Trophoblast cell (in vitro differentiated cells and primary cell): ENCODE measurements around the gene PSMG3.

ENCODE experiments used
- DNase-seq, 2 donors: peaks; one replicate each; pipeline ENCODE4 v3.0.0-alpha.2; 2016
- H2AFZ ChIP-seq: 2 replicates; pipeline ENCODE4 v1.6.1; 2013; ENCODE audit warnings: low read length, moderate library complexity, mild to moderate bottlenecking; ENCODE audit not compliant: insufficient read depth, poor library complexity
- H2AK5ac ChIP-seq: 2 replicates; pipeline ENCODE4 v1.6.1; 2013; ENCODE audit warnings: mild to moderate bottlenecking, low read length
- H2BK120ac ChIP-seq: 2 replicates; pipeline ENCODE4 v1.6.1; 2013; ENCODE audit warnings: low read length, mild to moderate bottlenecking, moderate library complexity; ENCODE audit not compliant: insufficient read depth, poor library complexity
- H2BK12ac ChIP-seq: 2 replicates; pipeline ENCODE4 v1.6.1; 2013; ENCODE audit warnings: mild to moderate bottlenecking, low read length, moderate library complexity
- H2BK5ac ChIP-seq: 2 replicates; pipeline ENCODE4 v1.6.1; 2013; ENCODE audit warnings: low read length, low read depth, moderate library complexity, mild to moderate bottlenecking; ENCODE audit not compliant: poor library complexity
- H3K14ac ChIP-seq: 2 replicates; pipeline ENCODE4 v1.6.1; 2013; ENCODE audit warnings: mild to moderate bottlenecking, low read length
- H3K18ac ChIP-seq: 2 replicates; pipeline ENCODE4 v1.6.1; 2013; ENCODE audit warnings: mild to moderate bottlenecking, low read length
- H3K23ac ChIP-seq: 2 replicates; pipeline ENCODE4 v1.6.1; 2013; ENCODE audit warnings: low read length
- H3K27ac ChIP-seq: 2 replicates; pipeline ENCODE4 v1.5.1; 2013; ENCODE audit warnings: low read depth, mild to moderate bottlenecking, inconsistent platforms, low read length, moderate library complexity
- H3K27me3 ChIP-seq: 2 replicates; pipeline ENCODE4 v1.6.1; 2013; ENCODE audit warnings: inconsistent platforms, mild to moderate bottlenecking, low read length, moderate library complexity; ENCODE audit not compliant: insufficient read depth
- H3K36me3 ChIP-seq, 2 experiments: 1 replicate in 1 of 2; 2 replicates in 1 of 2; pipeline ENCODE4 v1.6.1; 2013; ENCODE audit warnings: low read length in 2 of 2, mild to moderate bottlenecking in 2 of 2, moderate library complexity in 1 of 2; ENCODE audit not compliant: insufficient read depth in 2 of 2, control insufficient read depth in 1 of 2
- H3K4ac ChIP-seq: 2 replicates; pipeline ENCODE4 v1.6.1; 2013; ENCODE audit warnings: low read depth, mild to moderate bottlenecking, low read length, moderate library complexity
- H3K4me1 ChIP-seq, 2 experiments: 1 replicate in 1 of 2; 2 replicates in 1 of 2; pipeline ENCODE4 v1.6.1; 2013; ENCODE audit warnings: low read length in 2 of 2, mild to moderate bottlenecking in 2 of 2, moderate library complexity in 1 of 2; ENCODE audit not compliant: insufficient read depth in 2 of 2, control insufficient read depth in 1 of 2
- H3K4me2 ChIP-seq: 2 replicates; pipeline ENCODE4 v1.6.1; 2013; ENCODE audit warnings: inconsistent platforms, mild to moderate bottlenecking, low read length, moderate library complexity
- H3K4me3 ChIP-seq: 2 replicates; pipeline ENCODE4 v1.5.1; 2013; ENCODE audit warnings: mild to moderate bottlenecking, low read depth, low read length, inconsistent platforms
- H3K79me1 ChIP-seq: one replicate; pipeline ENCODE4 v1.6.1; 2013; ENCODE audit warnings: low read length
- H3K79me2 ChIP-seq: 2 replicates; pipeline ENCODE4 v1.6.1; 2013; ENCODE audit warnings: low read length, mild to moderate bottlenecking; ENCODE audit not compliant: control insufficient read depth, insufficient read depth, poor library complexity
- H3K9ac ChIP-seq: 2 replicates; pipeline ENCODE4 v1.6.1; 2013; ENCODE audit warnings: mild to moderate bottlenecking, low read length
- H3K9me3 ChIP-seq: 2 replicates; pipeline ENCODE4 v1.6.1; 2013; ENCODE audit warnings: low read depth, mild to moderate bottlenecking, control low read depth, inconsistent platforms, low read length; ENCODE audit not compliant: insufficient read depth
- H4K12ac ChIP-seq: 2 replicates; pipeline ENCODE4 v1.6.1; 2013; ENCODE audit warnings: low read depth, mild to moderate bottlenecking, low read length, moderate library complexity
- H4K8ac ChIP-seq: 2 replicates; pipeline ENCODE4 v1.6.1; 2013; ENCODE audit warnings: low read depth, mild to moderate bottlenecking, low read length, moderate library complexity
- H4K91ac ChIP-seq: one replicate; pipeline ENCODE4 v1.6.1; 2013; ENCODE audit warnings: low read depth, mild to moderate bottlenecking, low read length, moderate library complexity
- WGBS: extraction: QIAGEN DNeasy Blood & Tissue Kit; methylation state at CpG from one replicate; pipeline ENCODE4 v1.1.7; 2013; ENCODE audit warnings: missing lambda C conversion rate; ENCODE audit not compliant: insufficient read length, insufficient coverage; ENCODE audit errors: extremely low coverage; 5-methylcytosine and 5-hydroxymethylcytosine counted together

The PSMG3 gene

GRCh38 chr7:1541431-1542162 is 28.2 kb downstream of the PSMG3 start:
- no peaks in the 10 kb centered on the region for H3K27me3 ChIP-seq
- H4K8ac ChIP-seq = no peak overlapping the region
- no peak overlapping the region for H3K9ac ChIP-seq
- H3K79me1 ChIP-seq = peaks cover 15% of the 10 kb centered on the region
- H3K36me3 ChIP-seq = peaks cover 45 to 51% of the 10 kb centered on the region in 2 experiments
- no peak overlapping the region for H2AFZ ChIP-seq
- no peak overlapping the region for H3K23ac ChIP-seq
- WGBS = no CpG with 5 or more reads among the region's 33 CpGs
- H2BK12ac ChIP-seq = no peak overlapping the region
- no peak for DNase-seq
- H2BK5ac ChIP-seq = no peak overlapping the region
- no peak overlapping the region for H2AK5ac ChIP-seq
- peaks cover 21% of the 10 kb centered on the region in 2 experiments for H3K4me1 ChIP-seq
- no peak overlapping the region for H3K18ac ChIP-seq
- no peak overlapping the region for H3K27ac ChIP-seq
- H3K4me3 ChIP-seq = no peak overlapping the region
- no peaks in the 10 kb centered on the region for H3K9me3 ChIP-seq
- H4K91ac ChIP-seq = no peak overlapping the region
- H3K4me2 ChIP-seq = no peak overlapping the region
- peaks cover 10% of the 10 kb centered on the region for H3K79me2 ChIP-seq
- no peak overlapping the region for H3K14ac ChIP-seq
- no peak overlapping the region for H3K4ac ChIP-seq
- H4K12ac ChIP-seq = no peak overlapping the region
- no peak overlapping the region for H2BK120ac ChIP-seq

GRCh38 chr7:1540776-1541271 is 29.0 kb downstream of the PSMG3 start:
- no CpG with 5 or more reads among the region's 31 CpGs for WGBS

GRCh38 chr7:1539882-1540775 is 29.7 kb downstream of the PSMG3 start:
- no peak overlapping the region for H3K14ac ChIP-seq
- H2BK120ac ChIP-seq = no peak overlapping the region
- H3K27ac ChIP-seq = no peak overlapping the region
- H3K9ac ChIP-seq = no peak overlapping the region
- no peaks in the 10 kb centered on the region for H3K27me3 ChIP-seq
- H3K18ac ChIP-seq = no peak overlapping the region
- no peak overlapping the region for H2AK5ac ChIP-seq
- H3K23ac ChIP-seq = no peak overlapping the region
- no peak overlapping the region for H2BK5ac ChIP-seq
- H3K36me3 ChIP-seq = peaks cover 45 to 47% of the 10 kb centered on the region in 2 experiments
- H3K4me3 ChIP-seq = no peak overlapping the region
- H4K8ac ChIP-seq = no peak overlapping the region
- H3K4me1 ChIP-seq = peaks cover 31 to 33% of the 10 kb centered on the region in 2 experiments
- peaks cover 20% of the 10 kb centered on the region for H3K79me1 ChIP-seq
- H4K12ac ChIP-seq = no peak overlapping the region
- no peak overlapping the region for H2AFZ ChIP-seq
- no peak overlapping the region for H4K91ac ChIP-seq
- no peak for DNase-seq
- H3K4me2 ChIP-seq = no peak overlapping the region
- peaks cover 16% of the 10 kb centered on the region for H3K79me2 ChIP-seq
- H2BK12ac ChIP-seq = no peak overlapping the region
- H3K4ac ChIP-seq = no peak overlapping the region
- no peaks in the 10 kb centered on the region for H3K9me3 ChIP-seq
- no CpG with 5 or more reads among the region's 73 CpGs for WGBS

More at GRCh38 chr7:1540776-1541271, 29.0 kb downstream of the PSMG3 start:
- Histone ChIP-seq H3K4me1 (peaks cover 28 to 29% of the 10 kb centered on the region in 2 experiments), H3K9me3 (no peaks in the 10 kb centered on the region), H2BK12ac (no peak overlapping the region), H4K12ac (no peak overlapping the region), H2BK120ac (no peak overlapping the region), H3K79me1 (peaks cover 20% of the 10 kb centered on the region), H2BK5ac (no peak overlapping the region), H3K4me2 (no peak overlapping the region), H3K23ac (no peak overlapping the region), H2AFZ (no peak overlapping the region), H3K27ac (no peak overlapping the region), H3K79me2 (peaks cover 13% of the 10 kb centered on the region), H3K14ac (no peak overlapping the region), H3K36me3 (peaks cover 43 to 49% of the 10 kb centered on the region in 2 experiments), H3K9ac (no peak overlapping the region), H3K27me3 (no peaks in the 10 kb centered on the region), H2AK5ac (no peak overlapping the region), H3K4me3 (no peak overlapping the region), H3K4ac (no peak overlapping the region), H4K91ac (no peak overlapping the region), H3K18ac (no peak overlapping the region), H4K8ac (no peak overlapping the region)
- DNase-seq = no peak

GRCh38 chr7:1539181-1539881 is 30.5 kb downstream of the PSMG3 start:
- Histone ChIP-seq H2BK5ac (no peak overlapping the region), H4K8ac (no peak overlapping the region), H2AFZ (no peak overlapping the region), H3K36me3 (peaks cover 45 to 46% of the 10 kb centered on the region in 2 experiments), H3K4me2 (no peak overlapping the region), H2BK120ac (no peak overlapping the region), H3K18ac (peak overlapping the region; percentile 10), H3K27me3 (no peaks in the 10 kb centered on the region), H2AK5ac (no peak overlapping the region), H3K4ac (no peak overlapping the region), H3K79me2 (peaks cover 19% of the 10 kb centered on the region), H3K4me3 (no peak overlapping the region), H3K79me1 (peaks cover 22% of the 10 kb centered on the region), H4K91ac (no peak overlapping the region), H3K14ac (no peak overlapping the region), H3K9me3 (no peaks in the 10 kb centered on the region), H3K23ac (no peak overlapping the region), H4K12ac (no peak overlapping the region), H3K4me1 (peaks cover 34 to 35% of the 10 kb centered on the region in 2 experiments), H2BK12ac (no peak overlapping the region), H3K9ac (no peak overlapping the region), H3K27ac (no peak overlapping the region)
- peak in 1 of 2 donors; percentile 63 for DNase-seq
- no CpG with 5 or more reads among the region's 36 CpGs for WGBS
